ENCODE data around the gene ACHE. TPM values are rescaled to one million over a fixed set of nuclear protein-coding genes. Genes with fewer than 3 reads are reported as not detected.
"Not testable (repeated sequence)": the region's sequence is repeated elsewhere in the genome, so short reads cannot be mapped to it uniquely, and the experiment has no call there.

ACHE gene
- 10 to 100 TPM in 1 of 2 donors, 1 to 10 TPM in 1; 6.6 to 17.5 TPM for total RNA-seq

DNA sequence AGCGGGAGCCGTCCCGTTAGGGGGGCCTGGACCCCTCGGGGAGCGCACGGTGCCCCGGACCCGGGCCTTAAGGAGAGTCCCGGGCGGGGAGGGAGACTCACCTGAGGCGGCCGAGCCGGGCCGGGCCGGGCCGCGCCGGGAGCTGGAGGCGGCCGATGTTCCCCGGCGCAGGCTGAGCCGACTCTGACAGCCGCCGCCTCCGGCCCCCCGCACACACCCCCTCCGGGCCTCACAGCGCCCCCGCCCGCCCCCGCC, at the start of gene ACHE:
ACHE (minus strand) TSS at position 188 of the 255 bp plus-strand sequence. CDS start 1,656 bp downstream, outside the sequence.
- Histone ChIP-seq H3K36me3 (no peaks in the 10 kb centered on the region), H3K4me3 (peak within 1 kb of the TSS; percentile 31 to 51), H3K27ac (peak within 1 kb of the TSS; percentile 7 to 56), H3K4me1 (replicated peaks) (peaks cover 16% of the 10 kb centered on the region), H3K9me3 (no peaks in the 10 kb centered on the region), H3K27me3 (replicated peaks; ENCODE audit: insufficient read depth) (no peaks in the 10 kb centered on the region)
- TF ChIP-seq POLR2A (IDR thresholded peaks at IDR 0.05) (peak; percentile 37), POLR2AphosphoS5 (IDR thresholded peaks at IDR 0.05) (no peak), CTCF (IDR thresholded peaks at IDR 0.05) (no peak)
- DNase-seq (ENCODE audit: low spot score): no peak
- WGBS: 0% methylated on average over 5 of the region's 32 CpGs
- intact Hi-C loops (cut with DNase I): no loop called here

DNA sequence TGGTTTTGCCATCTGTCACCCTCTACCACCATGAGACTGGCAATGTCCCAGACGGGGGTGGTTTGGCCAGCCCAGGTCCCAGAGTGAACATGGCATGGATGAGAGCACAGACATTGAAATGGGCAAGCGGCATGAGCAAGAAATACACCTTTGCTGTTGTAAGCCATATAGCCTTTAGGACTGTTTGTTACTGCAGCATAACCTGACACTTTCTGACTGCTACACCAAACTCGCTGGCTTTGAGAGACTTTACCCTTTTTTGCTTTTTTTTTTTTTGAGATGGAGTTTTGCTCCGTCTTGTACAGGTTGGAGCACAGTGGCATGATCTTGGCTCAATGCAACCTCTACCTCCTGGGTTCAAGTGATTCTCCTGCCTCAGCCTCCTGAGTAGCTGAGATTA, 48.5 kb upstream of the ACHE start:
- TF ChIP-seq POLR2A (IDR thresholded peaks at IDR 0.05): no peak
- no peak for TF ChIP-seq CTCF (IDR thresholded peaks at IDR 0.05)
- TF ChIP-seq POLR2AphosphoS5 (IDR thresholded peaks at IDR 0.05): no peak
- no peak overlapping the region for H3K4me3 ChIP-seq
- WGBS: 97% methylated on average over 4 of the region's 4 CpGs
- no peaks in the 10 kb centered on the region for H3K36me3 ChIP-seq
- peaks cover 2% of the 10 kb centered on the region for H3K27me3 ChIP-seq (replicated peaks; ENCODE audit: insufficient read depth)
- intact Hi-C loops (cut with DNase I): no loop called here
- H3K27ac ChIP-seq: no peak overlapping the region
- no peaks in the 10 kb centered on the region for H3K4me1 ChIP-seq (replicated peaks)
- H3K9me3 ChIP-seq: no peaks in the 10 kb centered on the region
- no peak for DNase-seq (ENCODE audit: low spot score)

DNA sequence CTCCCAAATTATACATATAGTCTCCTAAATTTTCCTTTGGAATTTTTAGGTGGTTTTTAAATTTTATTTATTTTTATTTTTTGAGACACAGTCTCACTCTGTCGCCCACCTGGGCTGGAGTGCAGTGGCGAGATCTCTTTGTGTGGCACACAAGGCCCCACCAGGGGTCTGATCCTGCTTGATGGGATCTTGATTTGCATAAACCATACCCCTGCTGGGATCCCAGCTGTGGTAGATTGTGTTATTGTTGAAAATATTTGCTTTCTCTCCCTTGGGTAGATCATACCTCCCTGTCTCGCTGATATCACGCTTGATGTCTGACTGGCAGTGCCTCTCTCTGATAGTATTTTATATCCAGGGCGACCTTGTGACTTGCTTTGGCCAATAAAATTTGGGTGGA, 48.0 kb upstream of the ACHE start:
- H3K4me3 ChIP-seq: no peak overlapping the region
- no peaks in the 10 kb centered on the region for H3K9me3 ChIP-seq
- intact Hi-C loops (cut with DNase I): no loop called here
- DNase-seq (ENCODE audit: low spot score): no peak
- TF ChIP-seq POLR2AphosphoS5 (IDR thresholded peaks at IDR 0.05): no peak
- no peak for TF ChIP-seq CTCF (IDR thresholded peaks at IDR 0.05)
- TF ChIP-seq POLR2A (IDR thresholded peaks at IDR 0.05): no peak
- WGBS: 84% methylated on average over 5 of the region's 5 CpGs
- no peaks in the 10 kb centered on the region for H3K4me1 ChIP-seq (replicated peaks)
- no peak overlapping the region for H3K27ac ChIP-seq
- H3K27me3 ChIP-seq (replicated peaks; ENCODE audit: insufficient read depth): no peaks in the 10 kb centered on the region
- no peaks in the 10 kb centered on the region for H3K36me3 ChIP-seq

- Histone ChIP-seq H3K27me3 (replicated peaks; ENCODE audit: insufficient read depth) (no peaks in the 10 kb centered on the region), H3K4me3 (no peak overlapping the region), H3K4me1 (replicated peaks) (no peaks in the 10 kb centered on the region), H3K27ac (peak overlapping the region; percentile 59 to 65), H3K36me3 (no peaks in the 10 kb centered on the region), H3K9me3 (no peaks in the 10 kb centered on the region)
- DNase-seq (ENCODE audit: low spot score): peak; percentile 75
- intact Hi-C loops (cut with DNase I): no loop called here
- WGBS: 27% methylated on average over 9 of the region's 9 CpGs
- TF ChIP-seq POLR2AphosphoS5 (IDR thresholded peaks at IDR 0.05) (peak; percentile 98), POLR2A (IDR thresholded peaks at IDR 0.05) (no peak), CTCF (IDR thresholded peaks at IDR 0.05) (peak in 1 of 4 experiments; percentile 11)
These were observed 46.5 kb upstream of the ACHE start for GRCh38 chr7:100942045-100942774.

DNA sequence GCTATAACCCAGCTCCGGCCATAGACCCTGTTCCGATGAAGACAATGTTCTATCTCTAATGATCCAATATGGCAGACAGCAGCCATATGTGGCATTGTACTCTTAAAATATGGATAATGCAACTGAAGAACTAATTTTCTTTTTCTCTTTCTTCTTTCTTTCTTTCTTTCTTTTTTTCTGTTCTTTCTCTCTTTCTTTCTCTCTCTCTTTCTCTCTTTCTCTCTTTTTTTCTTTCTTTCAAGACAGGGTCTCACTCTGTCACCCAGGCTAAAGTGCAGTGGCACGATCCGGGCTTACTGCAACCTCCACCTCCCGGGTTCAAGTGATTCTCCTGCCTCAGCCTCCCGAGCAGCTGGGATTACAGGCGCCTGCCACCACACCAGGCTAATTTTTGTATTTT, 40.5 kb upstream of the ACHE start:
- H3K36me3 ChIP-seq; DNase-seq (ENCODE audit: low spot score); H3K4me1 ChIP-seq (replicated peaks); H3K27ac ChIP-seq; H3K4me3 ChIP-seq; H3K9me3 ChIP-seq; H3K27me3 ChIP-seq (replicated peaks; ENCODE audit: insufficient read depth); intact Hi-C loops (cut with DNase I): not testable (repeated sequence)
- WGBS: 79% methylated on average over 7 of the region's 7 CpGs

DNA sequence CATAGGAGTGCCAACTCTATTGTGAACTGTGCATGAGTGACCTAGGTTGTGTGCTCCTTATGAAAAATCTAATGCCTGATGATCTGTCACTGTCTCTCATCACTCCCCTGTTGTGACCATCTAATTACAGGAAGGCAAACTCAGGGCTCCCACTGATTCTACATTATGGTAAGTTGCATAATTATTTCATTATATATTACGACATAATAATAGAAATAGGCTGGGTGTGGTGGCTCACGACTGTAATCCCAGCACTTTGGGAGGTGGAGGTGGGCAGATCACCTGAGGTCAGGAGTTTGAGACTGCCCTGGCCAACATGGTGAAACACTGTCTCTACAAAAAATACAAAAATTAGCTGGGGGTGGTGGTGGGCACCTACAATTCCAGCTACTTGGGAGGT, 39.7 kb upstream of the ACHE start:
- DNase-seq (ENCODE audit: low spot score); H3K9me3 ChIP-seq; H3K4me3 ChIP-seq; H3K27me3 ChIP-seq (replicated peaks; ENCODE audit: insufficient read depth); H3K4me1 ChIP-seq (replicated peaks); H3K36me3 ChIP-seq; H3K27ac ChIP-seq; intact Hi-C loops (cut with DNase I): not testable (repeated sequence)
- WGBS: 76% methylated on average over 2 of the region's 2 CpGs
